Measurements from ENCODE around the gene RPL13. TPM values are rescaled to one million over a fixed set of nuclear protein-coding genes. Genes with fewer than 3 reads are reported as not detected.
"Not testable (repeated sequence)": the region's sequence is repeated elsewhere in the genome, so short reads cannot be mapped to it uniquely, and the experiment has no call there.

RPL13 gene
- total RNA-seq, 2 experiments from 2014 or later, result 2,153 to 2,209 TPM

DNA sequence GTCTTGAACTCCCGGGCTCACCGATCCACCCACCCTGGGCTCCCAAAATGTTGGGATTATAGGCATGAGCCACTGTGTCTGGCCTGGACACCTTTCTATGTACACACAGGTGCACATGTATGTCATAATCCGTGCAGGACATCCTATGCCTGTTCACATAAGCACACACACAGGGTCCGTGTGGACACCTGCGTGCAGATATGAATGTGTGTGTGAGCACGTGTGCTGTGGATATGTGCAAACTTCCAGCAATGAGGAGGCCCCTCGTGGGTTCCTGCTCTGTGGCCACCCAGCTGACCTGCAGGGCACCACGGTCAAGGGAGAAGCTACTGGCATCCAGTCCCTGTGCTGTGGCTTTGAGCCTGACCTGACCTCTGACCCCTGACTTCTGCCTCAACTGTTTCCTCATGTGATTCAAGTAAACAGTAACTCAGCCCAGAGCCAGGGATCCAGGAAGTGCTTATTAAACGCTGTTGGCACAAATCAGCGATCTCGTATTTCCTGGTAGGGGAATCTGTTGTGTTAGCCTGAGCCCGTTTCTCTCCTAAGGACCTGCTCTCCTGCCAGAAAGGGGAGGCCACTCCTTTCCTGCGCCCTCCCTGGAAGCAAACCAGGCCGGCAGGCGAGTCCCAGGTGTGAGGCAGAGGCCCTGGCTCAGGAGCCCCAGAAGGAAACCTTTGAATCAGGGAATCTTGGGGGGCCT, 21.5 kb downstream of the RPL13 start:
- no peak overlapping the region for H3K4me3 Mint-ChIP-seq
- DNase-seq (no peak), ATAC-seq (no peak)
- H3K27ac Mint-ChIP-seq, result no peak overlapping the region
- no peaks in the 10 kb centered on the region for H3K36me3 Mint-ChIP-seq
- H3K27me3 Mint-ChIP-seq, result peaks cover 10% of the 10 kb centered on the region
- H3K9me3 Mint-ChIP-seq (ENCODE audit: low read depth), result no peaks in the 10 kb centered on the region
- CTCF ChIA-PET, result no interaction called here
- H3K4me1 Mint-ChIP-seq, result no peaks in the 10 kb centered on the region

DNA sequence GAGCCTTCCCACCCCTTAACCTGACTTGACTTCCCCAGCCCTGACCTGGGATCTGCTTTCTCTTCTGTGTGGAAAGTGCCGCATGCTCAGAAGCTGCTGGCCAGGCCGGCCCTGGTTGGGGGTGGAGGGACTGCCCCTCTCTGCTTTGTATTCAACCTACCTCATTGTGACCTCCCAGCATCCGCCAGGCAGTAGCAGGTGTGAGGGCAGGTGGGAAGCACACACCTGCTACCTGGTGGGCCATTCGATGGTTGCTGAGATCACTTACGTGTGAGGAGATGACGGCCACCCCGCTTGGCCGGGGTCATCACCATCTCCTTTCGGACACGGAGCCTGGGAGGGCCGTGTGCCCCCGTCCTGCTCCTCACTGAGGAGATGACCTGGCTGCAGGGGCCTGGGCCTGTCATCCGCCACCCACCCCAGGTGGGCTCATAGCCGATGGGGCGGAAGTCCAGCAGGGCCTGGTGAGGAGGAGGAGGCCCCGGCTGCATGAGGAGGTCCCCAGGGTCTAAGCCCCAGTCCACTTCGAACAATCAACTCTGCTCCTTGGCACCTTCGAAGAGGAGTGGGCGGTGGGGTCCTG, 22.2 kb downstream of the RPL13 start:
- no peak for DNase-seq
- ATAC-seq, result no peak
- Mint-ChIP-seq H3K4me1 (no peaks in the 10 kb centered on the region), H3K27me3 (peaks cover 4% of the 10 kb centered on the region), H3K36me3 (no peaks in the 10 kb centered on the region), H3K9me3 (ENCODE audit: low read depth) (no peaks in the 10 kb centered on the region), H3K27ac (no peak overlapping the region), H3K4me3 (no peak overlapping the region)
- CTCF ChIA-PET, result no interaction called here

DNA sequence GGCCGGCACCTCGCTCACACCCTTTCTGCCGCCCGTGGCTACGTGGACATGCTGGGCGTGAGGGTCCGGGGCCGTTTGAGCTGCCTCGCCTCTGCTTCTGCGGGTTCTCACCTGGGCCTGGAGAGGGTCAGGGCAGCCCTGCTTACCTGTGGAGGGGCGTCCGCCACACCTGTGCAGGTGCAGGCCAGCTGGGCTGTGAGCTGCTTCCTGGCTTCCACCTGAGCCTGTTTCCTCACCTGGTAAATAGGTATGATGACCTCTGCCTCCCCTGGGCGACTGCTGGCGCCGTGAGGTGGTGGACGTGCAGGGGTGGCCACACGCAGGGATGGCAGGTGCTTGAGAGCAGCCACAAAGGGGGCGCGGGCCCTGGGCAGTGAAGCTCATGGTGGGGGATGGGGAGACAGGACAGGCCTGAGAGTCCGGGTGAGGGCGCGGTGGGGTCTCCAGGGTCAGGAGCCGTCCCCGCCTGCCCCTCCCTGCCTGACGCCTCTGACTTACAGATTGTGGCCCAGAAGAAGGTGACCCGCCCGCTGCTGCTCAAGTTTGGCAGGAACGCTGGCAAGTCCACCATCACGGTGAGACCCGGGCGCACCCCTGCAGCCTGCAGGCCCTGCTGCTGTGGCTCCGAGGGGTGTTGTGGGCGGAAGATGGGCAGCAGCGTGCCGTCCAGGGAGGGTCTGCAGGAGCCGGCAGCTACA, 22.9 kb downstream of the RPL13 start:
- ATAC-seq (no peak), DNase-seq (no peak)
- no peaks in the 10 kb centered on the region for H3K4me1 Mint-ChIP-seq
- H3K9me3 Mint-ChIP-seq (ENCODE audit: low read depth), result no peaks in the 10 kb centered on the region
- CTCF ChIA-PET, result no interaction called here
- H3K4me3 Mint-ChIP-seq, result no peak overlapping the region
- no peak overlapping the region for H3K27ac Mint-ChIP-seq
- H3K36me3 Mint-ChIP-seq, result no peaks in the 10 kb centered on the region
- H3K27me3 Mint-ChIP-seq, result peaks cover under 1% of the 10 kb centered on the region

DNA sequence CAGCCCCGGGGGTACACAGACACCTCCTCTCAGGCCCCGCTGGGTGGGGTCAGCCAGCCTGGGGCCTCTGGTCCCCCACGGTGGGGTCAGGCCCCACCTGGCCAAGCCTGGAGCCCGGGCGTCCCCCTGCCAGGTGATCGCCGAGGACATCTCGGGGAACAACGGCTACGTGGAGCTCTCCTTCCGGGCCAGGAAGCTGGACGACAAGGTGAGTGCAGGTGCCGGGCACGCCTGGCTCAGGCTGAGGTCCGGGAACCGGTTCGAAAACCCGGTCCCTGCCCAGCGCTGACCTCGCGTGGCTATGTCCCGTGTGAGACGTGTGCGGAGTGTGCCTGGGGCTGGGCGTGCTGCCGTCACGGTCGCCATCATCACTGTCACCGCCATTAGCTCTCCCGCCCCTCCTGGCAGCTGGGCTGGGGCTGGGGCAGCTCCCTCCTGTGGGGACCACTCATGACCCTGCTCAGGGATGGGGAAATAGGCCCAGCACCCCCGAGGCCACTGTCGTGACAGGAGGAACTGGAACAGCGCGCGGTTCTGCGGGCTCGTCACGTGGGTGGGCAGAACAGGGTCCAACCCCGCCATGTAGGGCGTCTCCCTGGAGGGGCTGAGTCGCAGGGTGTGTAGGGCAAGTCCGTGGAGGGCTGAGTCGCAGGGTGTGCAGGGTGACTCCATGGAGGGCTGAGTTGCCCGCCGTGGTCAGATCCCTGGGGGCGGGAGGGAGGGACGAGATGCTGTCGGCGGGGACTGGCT, 23.6 kb downstream of the RPL13 start:
- Mint-ChIP-seq H3K4me1 (no peaks in the 10 kb centered on the region), H3K36me3 (no peaks in the 10 kb centered on the region), H3K27ac (no peak overlapping the region), H3K27me3 (no peaks in the 10 kb centered on the region), H3K4me3 (no peak overlapping the region), H3K9me3 (ENCODE audit: low read depth) (no peaks in the 10 kb centered on the region)
- DNase-seq, result no peak
- no peak for ATAC-seq
- CTCF ChIA-PET, result interaction anchor here (1.2 kb wide), 1 partner anchor 18 kb away, joined by 3 read pairs; no protein-coding TSS in a partner anchor

DNA sequence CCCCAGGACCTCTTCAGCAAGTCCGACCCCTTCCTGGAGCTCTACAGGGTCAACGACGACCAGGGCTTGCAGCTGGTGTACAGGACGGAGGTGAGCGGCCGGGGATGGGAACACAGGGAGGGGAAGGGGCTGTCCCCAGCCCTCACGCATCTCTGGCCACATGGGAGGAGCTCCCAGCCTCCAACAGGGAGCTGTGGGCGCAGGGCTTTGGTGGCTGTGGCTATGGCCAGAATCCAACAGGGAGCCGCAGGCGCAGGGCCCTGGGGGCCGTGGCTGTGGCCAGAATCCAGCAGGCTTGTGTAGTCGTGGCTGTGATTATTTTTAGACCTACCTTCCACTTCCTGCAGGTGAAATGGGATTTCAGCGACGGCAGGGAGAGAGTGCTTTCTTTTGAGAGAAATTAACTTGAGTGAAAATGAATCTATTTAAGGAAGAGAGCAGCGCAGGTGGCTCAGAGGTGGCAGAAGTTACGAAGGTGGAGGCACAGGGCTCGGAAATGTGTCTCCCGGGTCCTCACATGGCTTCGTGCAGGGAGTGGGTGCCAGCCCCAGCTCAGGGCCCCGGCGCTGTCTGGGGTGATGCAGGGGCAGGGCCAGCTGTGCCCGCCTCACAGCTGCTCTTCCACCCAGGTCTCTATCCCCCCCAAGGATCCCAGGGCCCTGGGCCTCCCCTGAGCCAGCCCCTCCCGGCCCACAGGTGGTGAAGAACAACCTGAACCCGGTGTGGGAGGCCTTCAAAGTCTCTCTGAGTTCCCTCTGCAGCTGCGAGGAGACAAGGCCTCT, 24.5 kb downstream of the RPL13 start:
- Mint-ChIP-seq H3K27ac (no peak overlapping the region), H3K27me3 (no peaks in the 10 kb centered on the region), H3K4me1 (no peaks in the 10 kb centered on the region), H3K4me3 (no peak overlapping the region), H3K36me3 (no peaks in the 10 kb centered on the region), H3K9me3 (ENCODE audit: low read depth) (no peaks in the 10 kb centered on the region)
- no peak for DNase-seq
- CTCF ChIA-PET, result interaction anchor here (1.2 kb wide), 1 partner anchor 19 kb away, joined by 3 read pairs; no protein-coding TSS in a partner anchor
- ATAC-seq, result no peak

DNA sequence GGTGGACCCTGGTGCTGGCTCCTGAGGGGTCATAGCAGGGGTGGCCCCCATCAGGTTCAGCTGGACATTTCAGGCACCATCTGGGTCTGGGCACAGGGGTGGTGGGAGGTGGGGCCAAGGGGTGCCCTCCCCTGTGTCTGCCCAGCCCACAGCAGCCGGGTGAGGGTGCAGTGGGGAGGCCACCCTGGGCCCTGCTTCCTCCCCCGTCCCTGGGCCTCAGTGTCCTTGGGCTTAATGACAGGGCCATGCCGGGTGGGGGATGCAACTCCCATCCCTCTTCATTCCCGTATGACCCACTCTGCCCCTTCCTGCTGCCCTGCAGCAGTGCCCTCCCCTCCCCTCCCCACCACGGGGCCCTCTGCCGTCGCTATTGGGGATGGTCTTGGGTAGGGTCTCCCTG, 25.7 kb downstream of the RPL13 start:
- Mint-ChIP-seq H3K27me3 (no peaks in the 10 kb centered on the region), H3K4me1 (no peaks in the 10 kb centered on the region), H3K9me3 (ENCODE audit: low read depth) (no peaks in the 10 kb centered on the region), H3K27ac (no peak overlapping the region), H3K36me3 (no peaks in the 10 kb centered on the region), H3K4me3 (no peak overlapping the region)
- CTCF ChIA-PET, result no interaction called here
- no peak for DNase-seq
- no peak for ATAC-seq

DNA sequence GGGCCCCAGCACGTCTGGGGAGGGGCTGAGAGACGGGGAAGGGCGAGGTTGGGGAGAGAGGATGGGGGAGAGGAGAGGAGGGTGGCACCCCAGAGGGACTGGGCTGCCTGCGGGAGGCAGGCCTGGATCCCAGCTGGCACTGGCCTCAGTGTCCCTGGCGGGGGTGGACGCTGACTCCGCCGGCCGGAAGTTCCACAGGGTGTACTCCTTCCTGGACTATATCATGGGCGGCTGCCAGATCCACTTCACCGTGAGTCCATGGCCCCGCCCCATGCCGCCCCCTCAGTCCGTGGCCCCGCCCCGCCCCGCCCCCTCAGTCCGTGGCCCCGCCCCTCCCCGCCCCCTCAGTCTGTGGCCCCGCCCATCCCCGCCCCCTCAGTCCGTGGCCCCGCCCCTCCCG, 26.4 kb downstream of the RPL13 start:
- Mint-ChIP-seq H3K4me1 (no peaks in the 10 kb centered on the region), H3K4me3 (no peak overlapping the region), H3K27ac (no peak overlapping the region), H3K9me3 (ENCODE audit: low read depth) (no peaks in the 10 kb centered on the region), H3K36me3 (no peaks in the 10 kb centered on the region), H3K27me3 (no peaks in the 10 kb centered on the region)
- no peak for DNase-seq
- CTCF ChIA-PET, result no interaction called here
- no peak for ATAC-seq

DNA sequence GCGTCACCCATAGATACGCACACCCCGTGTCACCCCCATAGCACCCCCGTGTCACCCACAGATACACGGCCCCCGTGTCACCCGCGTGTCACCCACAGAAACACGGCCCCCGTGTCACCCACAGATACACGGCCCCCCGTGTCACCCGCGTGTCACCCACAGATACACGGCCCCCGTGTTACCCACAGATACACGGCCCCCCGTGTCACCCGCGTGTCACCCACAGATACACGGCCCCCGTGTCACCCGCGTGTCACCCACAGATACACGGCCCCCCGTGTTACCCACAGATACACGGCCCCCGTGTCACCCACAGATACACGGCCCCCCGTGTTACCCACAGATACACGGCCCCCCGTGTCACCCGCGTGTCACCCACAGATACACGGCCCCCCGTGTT, 27.2 kb downstream of the RPL13 start:
- H3K27me3 Mint-ChIP-seq; H3K36me3 Mint-ChIP-seq; H3K4me3 Mint-ChIP-seq; ATAC-seq; CTCF ChIA-PET; H3K4me1 Mint-ChIP-seq; H3K9me3 Mint-ChIP-seq (ENCODE audit: low read depth); H3K27ac Mint-ChIP-seq; DNase-seq: not testable (repeated sequence)

DNA sequence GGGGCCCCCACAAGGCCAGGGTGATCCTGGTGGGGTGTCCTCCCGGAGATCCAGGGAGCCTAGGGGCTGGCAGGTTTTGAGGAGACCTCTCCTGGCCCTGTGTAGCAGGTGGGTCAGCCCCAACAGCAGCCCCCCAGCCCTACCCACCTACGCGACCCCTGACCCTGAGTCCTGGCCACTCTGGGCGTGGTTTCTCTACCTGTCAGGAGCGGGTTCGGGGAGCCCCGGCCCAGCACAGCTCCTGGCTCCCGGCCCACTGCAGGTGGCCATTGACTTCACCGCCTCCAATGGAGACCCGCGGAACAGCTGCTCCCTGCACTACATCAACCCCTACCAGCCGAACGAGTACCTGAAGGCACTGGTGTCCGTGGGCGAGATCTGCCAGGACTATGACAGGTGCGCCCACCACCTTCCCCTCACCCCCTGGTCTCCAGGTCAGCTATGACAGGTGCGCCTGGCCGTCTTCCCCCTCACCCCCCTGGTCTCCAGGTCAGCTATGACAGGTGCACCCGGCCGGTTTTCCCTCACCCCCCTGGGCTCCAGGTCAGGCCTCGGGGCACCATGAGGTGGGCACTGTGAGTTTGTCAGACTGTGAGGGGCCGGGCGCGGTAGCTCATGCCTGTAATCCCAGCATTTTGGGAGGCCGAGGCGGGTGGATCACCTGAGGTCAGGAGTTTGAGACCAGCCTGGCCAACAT, 28.1 kb downstream of the RPL13 start:
- Mint-ChIP-seq H3K4me1 (peaks cover 2% of the 10 kb centered on the region), H3K27ac (no peak overlapping the region), H3K36me3 (no peaks in the 10 kb centered on the region), H3K4me3 (no peak overlapping the region), H3K9me3 (ENCODE audit: low read depth) (no peaks in the 10 kb centered on the region), H3K27me3 (no peaks in the 10 kb centered on the region)
- CTCF ChIA-PET, result interaction anchor here (1.9 kb wide), 1 partner anchor 23 kb away, joined by 4 read pairs; no protein-coding TSS in a partner anchor
- ATAC-seq (no peak), DNase-seq (no peak)

DNA sequence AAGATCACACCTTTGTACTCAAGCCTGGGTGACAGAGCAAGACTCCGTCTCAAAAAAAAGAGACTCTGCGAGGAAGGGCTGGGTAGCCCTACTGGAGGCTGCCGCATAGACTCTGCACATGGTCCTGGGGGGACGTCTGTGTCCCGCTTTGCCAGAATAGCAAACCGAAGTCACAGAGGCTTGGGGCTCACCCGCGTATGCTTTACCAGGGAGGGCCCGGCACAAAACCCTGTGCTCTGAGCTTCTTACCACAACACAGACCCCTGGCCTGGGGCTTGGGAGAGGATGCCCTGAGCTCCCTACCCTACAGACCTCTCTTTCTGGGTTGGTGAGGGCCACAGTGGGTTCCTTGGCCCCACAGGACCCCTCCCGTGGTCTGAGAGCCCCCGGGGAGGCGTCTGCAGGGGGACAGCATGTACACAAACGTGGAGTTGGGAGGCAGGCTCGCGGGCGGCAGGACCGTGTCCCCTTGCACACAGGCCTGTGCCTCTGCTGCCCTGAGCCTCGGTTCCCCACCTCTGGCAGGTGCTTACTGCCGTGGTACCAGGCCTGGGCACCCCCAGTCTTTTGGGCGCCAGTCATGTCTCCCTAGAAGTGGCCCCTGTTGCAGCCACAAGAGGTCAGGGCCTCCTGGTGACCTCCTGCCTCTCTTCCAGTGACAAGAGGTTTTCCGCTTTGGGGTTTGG, 28.9 kb downstream of the RPL13 start:
- Mint-ChIP-seq H3K36me3 (no peaks in the 10 kb centered on the region), H3K27ac (no peak overlapping the region), H3K4me3 (no peak overlapping the region), H3K9me3 (ENCODE audit: low read depth) (no peaks in the 10 kb centered on the region), H3K27me3 (no peaks in the 10 kb centered on the region), H3K4me1 (peaks cover 10% of the 10 kb centered on the region)
- no peak for ATAC-seq
- no peak for DNase-seq
- CTCF ChIA-PET, result interaction anchor here (1.9 kb wide), 1 partner anchor 24 kb away, joined by 4 read pairs; no protein-coding TSS in a partner anchor

DNA sequence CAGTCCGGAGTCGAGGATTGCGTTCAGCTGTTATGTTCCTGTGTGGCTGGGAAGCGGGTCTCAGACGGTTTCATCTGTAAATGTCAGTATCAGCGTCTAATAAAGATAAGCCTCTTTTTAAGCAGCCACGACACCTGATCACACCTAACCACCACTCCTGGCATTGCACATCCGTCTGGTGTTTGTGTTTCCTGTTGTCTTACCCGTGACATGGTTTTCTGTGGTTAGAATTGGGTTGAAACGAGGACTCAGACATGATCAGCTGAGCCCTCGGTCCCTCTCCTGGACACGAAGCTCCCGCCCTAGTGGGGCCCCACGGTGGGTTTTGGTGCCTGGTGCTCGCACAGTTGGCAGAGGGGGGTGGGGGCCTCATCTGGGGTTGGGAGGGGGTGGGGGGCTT, 33.4 kb downstream of the RPL13 start:
- Mint-ChIP-seq H3K27me3 (no peaks in the 10 kb centered on the region), H3K9me3 (ENCODE audit: low read depth) (no peaks in the 10 kb centered on the region), H3K36me3 (no peaks in the 10 kb centered on the region), H3K4me1 (peaks cover 10% of the 10 kb centered on the region), H3K4me3 (no peak overlapping the region), H3K27ac (peak overlapping the region; percentile 49)
- DNase-seq (peak; percentile 78), ATAC-seq (peak; percentile 76)
- CTCF ChIA-PET, result interaction anchor here (0.5 kb wide), 1 partner anchor 271 kb away, joined by 3 read pairs; no protein-coding TSS in a partner anchor
